IMR-90 (cell line): ENCODE results near the gene UBE2G1. TPM values are rescaled to one million over a fixed set of nuclear protein-coding genes. Genes with fewer than 3 reads are reported as not detected.

Source experiments
- ATAC-seq: fragments of 200-7000 bp; cut with Tn5 transposase; 2 replicates; pipeline ENCODE4 v1.9.1; 2020; ENCODE audit warnings: low read depth, mild to moderate bottlenecking, moderate library complexity
- BruUV-seq: library from RNA; stranded (reverse); fragments of 400-500 nt; replicated peaks from 2 replicates; lab custom pipeline; 2021; lab: Mats Ljungman, UMichigan
- CTCF ChIA-PET: fragments of 300-600 bp; formaldehyde crosslinking; extraction: SDS; loops from one replicate; lab custom pipeline; 2021; ENCODE audit warnings: antibody characterized with exemption; lab: Yijun Ruan, JAX
- POLR2A ChIA-PET: fragments of 300-600 bp; sonication (Branson Sonifier 250); formaldehyde crosslinking; loops from one replicate; lab custom pipeline; 2022; ENCODE audit warnings: antibody characterized with exemption; ENCODE audit not compliant: unreplicated experiment; lab: Charles Lee
- DNase-seq: peaks from one replicate; pipeline ENCODE4 v3.0.0; 2013
- H2AFZ ChIP-seq: replicated peaks from 2 replicates; pipeline ENCODE3; 2013; ENCODE audit warnings: low read length, mild to moderate bottlenecking; ENCODE audit not compliant: poor library complexity
- H2AK5ac ChIP-seq: 2 replicates; pipeline ENCODE4 v1.6.1; 2013; ENCODE audit warnings: low read depth, low read length, inconsistent platforms
- H2AK9ac ChIP-seq: replicated peaks from 2 replicates; pipeline ENCODE3; 2013; ENCODE audit warnings: mild to moderate bottlenecking, low read depth, low read length, moderate library complexity; ENCODE audit not compliant: poor library complexity
- H2BK120ac ChIP-seq: 2 replicates; pipeline ENCODE4 v1.6.1; 2013; ENCODE audit warnings: low read depth, low read length, inconsistent platforms
- H2BK15ac ChIP-seq: 3 replicates; pipeline ENCODE4 v1.6.1; 2013; ENCODE audit warnings: low read depth, low read length, inconsistent platforms
- H2BK20ac ChIP-seq: 2 replicates; pipeline ENCODE4 v1.6.1; 2013; ENCODE audit warnings: low read depth, mild to moderate bottlenecking, inconsistent platforms, low read length, moderate library complexity
- H2BK5ac ChIP-seq: 2 replicates; pipeline ENCODE4 v1.6.1; 2013; ENCODE audit warnings: mild to moderate bottlenecking, low read depth, low read length, inconsistent platforms; ENCODE audit not compliant: poor library complexity, severe bottlenecking
- H3K14ac ChIP-seq: replicated peaks from 2 replicates; pipeline ENCODE4 v1.6.1; 2013; ENCODE audit warnings: low read depth, low read length, inconsistent platforms
- H3K18ac ChIP-seq: 2 replicates; pipeline ENCODE4 v1.6.1; 2013; ENCODE audit warnings: low read depth, low read length, control low read depth
- H3K23ac ChIP-seq: 2 replicates; pipeline ENCODE4 v1.6.1; 2013; ENCODE audit warnings: low read depth, low read length, inconsistent platforms
- H3K27ac ChIP-seq: 2 replicates; pipeline ENCODE4 v1.5.1; 2013; ENCODE audit warnings: mild to moderate bottlenecking, control low read depth, low read length; ENCODE audit not compliant: insufficient read depth
- H3K27me3 ChIP-seq: 2 replicates; pipeline ENCODE4 v1.6.1; 2013; ENCODE audit warnings: low read length; ENCODE audit not compliant: control insufficient read depth, insufficient read depth
- H3K36me3 ChIP-seq: 2 replicates; pipeline ENCODE4 v1.6.1; 2013; ENCODE audit warnings: low read length, mixed read lengths; ENCODE audit not compliant: control insufficient read depth, insufficient read depth
- H3K4ac ChIP-seq: 2 replicates; pipeline ENCODE4 v1.6.1; 2013; ENCODE audit warnings: low read depth, low read length, inconsistent platforms
- H3K4me1 ChIP-seq: 2 replicates; pipeline ENCODE4 v1.6.1; 2013; ENCODE audit warnings: low read length, mixed read lengths; ENCODE audit not compliant: control insufficient read depth, insufficient read depth
- H3K4me2 ChIP-seq: 2 replicates; pipeline ENCODE4 v1.6.1; 2013; ENCODE audit warnings: low read depth, mild to moderate bottlenecking, control low read depth, low read length, moderate library complexity
- H3K4me3 ChIP-seq: 2 replicates; pipeline ENCODE4 v1.5.1; 2013; ENCODE audit warnings: low read depth, mild to moderate bottlenecking, control low read depth, low read length, moderate library complexity; ENCODE audit not compliant: insufficient read depth
- H3K56ac ChIP-seq: 2 replicates; pipeline ENCODE4 v1.6.1; 2013; ENCODE audit warnings: low read length, inconsistent platforms; ENCODE audit not compliant: insufficient read depth; ENCODE audit errors: extremely low read depth
- H3K79me1 ChIP-seq, 2 experiments: 2 replicates each; pipeline ENCODE4 v1.6.1; 2013; ENCODE audit warnings: low read length in 2 of 2, inconsistent platforms in 1 of 2, low read depth in 1 of 2
- H3K9ac ChIP-seq: 2 replicates; pipeline ENCODE4 v1.6.1; 2013; ENCODE audit warnings: low read depth, low read length, control low read depth
- H3K9me1 ChIP-seq: 2 replicates; pipeline ENCODE4 v1.6.1; 2013; ENCODE audit warnings: low read length, inconsistent platforms; ENCODE audit not compliant: insufficient read depth
- H3K9me3 ChIP-seq: 2 replicates; pipeline ENCODE4 v1.6.1; 2013; ENCODE audit warnings: low read length; ENCODE audit not compliant: control insufficient read depth, insufficient read depth
- H4K20me1 ChIP-seq: 2 replicates; pipeline ENCODE4 v1.6.1; 2013; ENCODE audit warnings: low read length, inconsistent platforms; ENCODE audit not compliant: insufficient read depth
- H4K5ac ChIP-seq: 2 replicates; pipeline ENCODE4 v1.6.1; 2013; ENCODE audit warnings: mild to moderate bottlenecking, low read depth, low read length, control low read depth
- H4K8ac ChIP-seq, 2 experiments: 2 replicates each; pipeline ENCODE4 v1.6.1; 2013; ENCODE audit warnings: low read depth in 2 of 2, low read length in 2 of 2, control low read depth in 1 of 2, inconsistent platforms in 1 of 2
- H4K91ac ChIP-seq: 2 replicates; pipeline ENCODE4 v1.6.1; 2013; ENCODE audit warnings: low read depth, low read length, inconsistent platforms; ENCODE audit not compliant: insufficient read depth
- RAD21 ChIP-seq: IDR thresholded peaks from 2 replicates; pipeline ENCODE4 v1.6.1; 2012; ENCODE audit warnings: low read length, improper control_type of control experiment
- WGBS, 2 experiments: methylation state at CpG; one replicate each; pipeline versions ENCODE4 v1.1.5 to v1.1.7; 2013; ENCODE audit warnings: missing lambda C conversion rate in 2 of 2; ENCODE audit not compliant: insufficient read length in 1 of 2; ENCODE audit errors: extremely low coverage in 2 of 2; 5-methylcytosine and 5-hydroxymethylcytosine counted together
- dilution Hi-C: fragments of 300-500 bp; cut with HindIII; formaldehyde crosslinking; loops from one replicate; pipeline ENCODE4 v1.14.3; 2018; ENCODE audit warnings: low sequenced_read_pairs; ENCODE audit not compliant: unreplicated experiment
- in situ Hi-C: fragments of 300-500 bp; cut with MboI; formaldehyde crosslinking; loops from 3 replicates; pipeline ENCODE4 v1.14.3; 2019; ENCODE audit warnings: low sequenced_read_pairs, inconsistent platforms, mixed read lengths
- intact Hi-C: fragments of 100-400 bp; cut with micrococcal nuclease; formaldehyde crosslinking; loops from 2 replicates; pipeline ENCODE4 v1.10.0; 2022
- polyA plus RNA-seq, 3 experiments: library from polyadenylated mRNA; depleted of rRNA; stranded (reverse); fragments of >200 nt; gene quantifications; 2 replicates each; pipeline ENCODE4 v1.2.3, GENCODE V29; 2012; ENCODE audit warnings: low replicate concordance in 1 of 3
- total RNA-seq: library from RNA; depleted of rRNA; stranded (reverse); fragments of >200 nt; gene quantifications from 2 replicates; pipeline ENCODE4 v1.2.3, GENCODE V29; 2012

UBE2G1 gene
- total and polyA plus RNA-seq, 2 of the 4 experiments (the other 2 are of a cell fraction) = 26.3 to 26.6 TPM

- Histone ChIP-seq H2BK120ac (no peak overlapping the region), H3K4me2 (no peak overlapping the region), H3K36me3 (no peaks in the 10 kb centered on the region), H3K14ac (peak overlapping the region; percentile 22; the same call in 1 of the 2 replicates), H3K9me1 (peaks cover 23% of the 10 kb centered on the region), H3K4ac (no peak overlapping the region), H2AFZ (no peak overlapping the region), H3K23ac (no peak overlapping the region), H3K27me3 (no peaks in the 10 kb centered on the region), H4K20me1 (peaks cover 92% of the 10 kb centered on the region), H3K9ac (no peak overlapping the region), H4K91ac (no peak overlapping the region), H2BK20ac (no peak overlapping the region), H3K4me1 (peaks cover 9% of the 10 kb centered on the region), H2AK5ac (no peak overlapping the region), H3K27ac (no peak overlapping the region), H3K56ac (no peak overlapping the region), H3K18ac (no peak overlapping the region), H3K9me3 (no peaks in the 10 kb centered on the region), H2BK15ac (no peak overlapping the region), H2AK9ac (no peak overlapping the region), H2BK5ac (no peak overlapping the region), H3K4me3 (no peak overlapping the region), H4K8ac (no peak overlapping the region), H3K79me1 (peaks cover 15 to 65% of the 10 kb centered on the region in 2 experiments), H4K5ac (no peak overlapping the region)
- CTCF ChIA-PET = no interaction called here
- in situ Hi-C loops = no loop called here
- dilution Hi-C loops = no loop called here
- DNase-seq (no peak), ATAC-seq (peak; percentile 16)
- POLR2A ChIA-PET = interaction anchor here (0.6 to 0.7 kb wide), 3 partner anchors 47 to 196 kb away, joined by 3 to 20 read pairs (median 6); no protein-coding TSS in a partner anchor
- WGBS, 2 experiments = 82% methylated on average over 4 of the region's 4 CpGs; no CpG with 5 or more reads in 1 of the 2 experiments
- no TSS peak for BruUV-seq
- TF ChIP-seq RAD21 = no peak
- intact Hi-C loops = no loop called here
Observed at GRCh38 chr17:4341616-4341977, 24.9 kb downstream of the UBE2G1 start.
